Measurements from ENCODE around the gene ZNF768. TPM values are rescaled to one million over a fixed set of nuclear protein-coding genes. Genes with fewer than 3 reads are reported as not detected.

Gene ZNF768
- total and polyA plus RNA-seq, 2 of the 13 experiments (the other 11 are each of a cell fraction or from before 2014, with no cell fraction given): 26.7 to 34.4 TPM

DNA sequence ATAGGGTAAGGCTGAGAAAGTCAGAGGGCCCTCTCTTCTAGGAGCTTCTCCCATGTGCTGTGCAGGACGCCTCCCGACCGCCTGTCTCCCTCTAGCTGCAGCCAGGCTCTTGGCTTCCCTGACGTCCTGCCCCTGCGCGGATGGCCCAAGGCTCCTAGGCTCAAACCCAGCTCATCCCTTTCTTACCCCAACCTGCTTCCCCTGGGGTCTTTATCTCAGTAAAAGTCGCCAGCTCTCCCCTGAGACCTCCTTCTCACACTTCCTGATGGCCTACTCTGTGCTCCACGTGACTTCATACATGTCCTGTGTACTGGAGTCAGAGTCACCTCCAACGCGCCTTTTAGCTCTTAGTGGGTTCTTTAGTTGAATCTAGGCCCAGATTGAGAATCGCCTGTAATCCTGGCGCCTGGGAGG is 9.4 kb upstream of the ZNF768 start (continued):
- TF ChIP-seq, protein P1, sequence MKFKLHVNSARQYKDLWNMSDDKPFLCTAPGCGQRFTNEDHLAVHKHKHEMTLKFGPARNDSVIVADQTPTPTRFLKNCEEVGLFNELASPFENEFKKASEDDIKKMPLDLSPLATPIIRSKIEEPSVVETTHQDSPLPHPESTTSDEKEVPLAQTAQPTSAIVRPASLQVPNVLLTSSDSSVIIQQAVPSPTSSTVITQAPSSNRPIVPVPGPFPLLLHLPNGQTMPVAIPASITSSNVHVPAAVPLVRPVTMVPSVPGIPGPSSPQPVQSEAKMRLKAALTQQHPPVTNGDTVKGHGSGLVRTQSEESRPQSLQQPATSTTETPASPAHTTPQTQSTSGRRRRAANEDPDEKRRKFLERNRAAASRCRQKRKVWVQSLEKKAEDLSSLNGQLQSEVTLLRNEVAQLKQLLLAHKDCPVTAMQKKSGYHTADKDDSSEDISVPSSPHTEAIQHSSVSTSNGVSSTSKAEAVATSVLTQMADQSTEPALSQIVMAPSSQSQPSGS (CRISPR knock-in tag; IDR thresholded peaks at IDR 0.05): 0 out of 2 replicates have a peak, but pooled peaks have one; percentile 54
- TF ChIP-seq NFATC3 (CRISPR knock-in tag; IDR thresholded peaks at IDR 0.05): no peak
- TF ChIP-seq, protein P2, sequence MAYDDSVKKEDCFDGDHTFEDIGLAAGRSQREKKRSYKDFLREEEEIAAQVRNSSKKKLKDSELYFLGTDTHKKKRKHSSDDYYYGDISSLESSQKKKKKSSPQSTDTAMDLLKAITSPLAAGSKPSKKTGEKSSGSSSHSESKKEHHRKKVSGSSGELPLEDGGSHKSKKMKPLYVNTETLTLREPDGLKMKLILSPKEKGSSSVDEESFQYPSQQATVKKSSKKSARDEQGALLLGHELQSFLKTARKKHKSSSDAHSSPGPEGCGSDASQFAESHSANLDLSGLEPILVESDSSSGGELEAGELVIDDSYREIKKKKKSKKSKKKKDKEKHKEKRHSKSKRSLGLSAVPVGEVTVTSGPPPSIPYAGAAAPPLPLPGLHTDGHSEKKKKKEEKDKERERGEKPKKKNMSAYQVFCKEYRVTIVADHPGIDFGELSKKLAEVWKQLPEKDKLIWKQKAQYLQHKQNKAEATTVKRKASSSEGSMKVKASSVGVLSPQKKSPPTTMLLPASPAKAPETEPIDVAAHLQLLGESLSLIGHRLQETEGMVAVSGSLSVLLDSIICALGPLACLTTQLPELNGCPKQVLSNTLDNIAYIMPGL (CRISPR knock-in tag; IDR thresholded peaks at IDR 0.05; ENCODE audit: borderline replicate concordance in 1 of 2, low read depth in 1 of 2): peak; percentile 91; a peak in 3 of 4 replicates
- TF ChIP-seq ZNF564 (CRISPR knock-in tag; IDR thresholded peaks at IDR 0.05): 0 out of 2 replicates have a peak, but pooled peaks have one; percentile 48
- no peak for TF ChIP-seq ZBTB1 (CRISPR knock-in tag; IDR thresholded peaks at IDR 0.05; ENCODE audit: borderline replicate concordance)
- TF ChIP-seq, protein P3, sequence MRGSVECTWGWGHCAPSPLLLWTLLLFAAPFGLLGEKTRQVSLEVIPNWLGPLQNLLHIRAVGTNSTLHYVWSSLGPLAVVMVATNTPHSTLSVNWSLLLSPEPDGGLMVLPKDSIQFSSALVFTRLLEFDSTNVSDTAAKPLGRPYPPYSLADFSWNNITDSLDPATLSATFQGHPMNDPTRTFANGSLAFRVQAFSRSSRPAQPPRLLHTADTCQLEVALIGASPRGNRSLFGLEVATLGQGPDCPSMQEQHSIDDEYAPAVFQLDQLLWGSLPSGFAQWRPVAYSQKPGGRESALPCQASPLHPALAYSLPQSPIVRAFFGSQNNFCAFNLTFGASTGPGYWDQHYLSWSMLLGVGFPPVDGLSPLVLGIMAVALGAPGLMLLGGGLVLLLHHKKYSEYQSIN (CRISPR knock-in tag; IDR thresholded peaks at IDR 0.05; ENCODE audit: borderline replicate concordance): no peak
- TF ChIP-seq KDM4B (CRISPR knock-in tag; IDR thresholded peaks at IDR 0.05): no peak
- TF ChIP-seq FOXJ3 (CRISPR knock-in tag; IDR thresholded peaks at IDR 0.05; ENCODE audit: borderline replicate concordance): no peak
- TF ChIP-seq LCORL (IDR thresholded peaks at IDR 0.05): no peak
- TF ChIP-seq LCORL (CRISPR knock-in tag; IDR thresholded peaks at IDR 0.05): no peak; the same call in 1 of the 2 replicates
- no peak for TF ChIP-seq TOPORS (CRISPR knock-in tag; IDR thresholded peaks at IDR 0.05)
- 0 out of 2 replicates have a peak, but pooled peaks have one; percentile 32 for TF ChIP-seq SIN3B (IDR thresholded peaks at IDR 0.05; ENCODE audit: low read length)
- TF ChIP-seq, protein P4, sequence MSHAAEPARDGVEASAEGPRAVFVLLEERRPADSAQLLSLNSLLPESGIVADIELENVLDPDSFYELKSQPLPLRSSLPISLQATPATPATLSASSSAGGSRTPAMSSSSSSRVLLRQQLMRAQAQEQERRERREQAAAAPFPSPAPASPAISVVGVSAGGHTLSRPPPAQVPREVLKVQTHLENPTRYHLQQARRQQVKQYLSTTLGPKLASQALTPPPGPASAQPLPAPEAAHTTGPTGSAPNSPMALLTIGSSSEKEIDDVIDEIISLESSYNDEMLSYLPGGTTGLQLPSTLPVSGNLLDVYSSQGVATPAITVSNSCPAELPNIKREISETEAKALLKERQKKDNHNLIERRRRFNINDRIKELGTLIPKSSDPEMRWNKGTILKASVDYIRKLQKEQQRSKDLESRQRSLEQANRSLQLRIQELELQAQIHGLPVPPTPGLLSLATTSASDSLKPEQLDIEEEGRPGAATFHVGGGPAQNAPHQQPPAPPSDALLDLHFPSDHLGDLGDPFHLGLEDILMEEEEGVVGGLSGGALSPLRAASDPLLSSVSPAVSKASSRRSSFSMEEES (CRISPR knock-in tag; IDR thresholded peaks at IDR 0.05): no peak; the same call in 1 of the 2 replicates
- TF ChIP-seq RBM22 (optimal IDR thresholded peaks at IDR 0.05; ENCODE audit: low read length): no peak
- TF ChIP-seq, protein P5, sequence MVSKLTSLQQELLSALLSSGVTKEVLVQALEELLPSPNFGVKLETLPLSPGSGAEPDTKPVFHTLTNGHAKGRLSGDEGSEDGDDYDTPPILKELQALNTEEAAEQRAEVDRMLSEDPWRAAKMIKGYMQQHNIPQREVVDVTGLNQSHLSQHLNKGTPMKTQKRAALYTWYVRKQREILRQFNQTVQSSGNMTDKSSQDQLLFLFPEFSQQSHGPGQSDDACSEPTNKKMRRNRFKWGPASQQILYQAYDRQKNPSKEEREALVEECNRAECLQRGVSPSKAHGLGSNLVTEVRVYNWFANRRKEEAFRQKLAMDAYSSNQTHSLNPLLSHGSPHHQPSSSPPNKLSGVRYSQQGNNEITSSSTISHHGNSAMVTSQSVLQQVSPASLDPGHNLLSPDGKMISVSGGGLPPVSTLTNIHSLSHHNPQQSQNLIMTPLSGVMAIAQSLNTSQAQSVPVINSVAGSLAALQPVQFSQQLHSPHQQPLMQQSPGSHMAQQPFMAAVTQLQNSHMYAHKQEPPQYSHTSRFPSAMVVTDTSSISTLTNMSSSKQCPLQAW (CRISPR knock-in tag; IDR thresholded peaks at IDR 0.05): no peak
- no peak for TF ChIP-seq HMGA1 (CRISPR knock-in tag; conservative IDR thresholded peaks at IDR 0.05)
- TF ChIP-seq ZNF24 (IDR thresholded peaks at IDR 0.05): no peak
- peak; percentile 55; the same call in 1 of the 2 replicates for TF ChIP-seq ZNF563 (CRISPR knock-in tag; IDR thresholded peaks at IDR 0.05)
- TF ChIP-seq, protein P6, sequence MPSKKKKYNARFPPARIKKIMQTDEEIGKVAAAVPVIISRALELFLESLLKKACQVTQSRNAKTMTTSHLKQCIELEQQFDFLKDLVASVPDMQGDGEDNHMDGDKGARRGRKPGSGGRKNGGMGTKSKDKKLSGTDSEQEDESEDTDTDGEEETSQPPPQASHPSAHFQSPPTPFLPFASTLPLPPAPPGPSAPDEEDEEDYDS (CRISPR knock-in tag; IDR thresholded peaks at IDR 0.05): 0 out of 2 replicates have a peak, but pooled peaks have one; percentile 29
- no peak for TF ChIP-seq ZNF619 (CRISPR knock-in tag; IDR thresholded peaks at IDR 0.05)
- TF ChIP-seq HNRNPLL (IDR thresholded peaks at IDR 0.05; ENCODE audit: low read depth, low read length, poor library complexity, severe bottlenecking): peak; percentile 30
- TF ChIP-seq ZNF598 (CRISPR knock-in tag; IDR thresholded peaks at IDR 0.05; ENCODE audit: borderline replicate concordance): no peak
- peak; percentile 80 for TF ChIP-seq RAD21 (CRISPR knock-in tag; IDR thresholded peaks at IDR 0.05)

Measured in HepG2 (cell line).